K562 (cell line): ENCODE data around the gene CYRIA. TPM values are rescaled to one million over a fixed set of nuclear protein-coding genes. Genes with fewer than 3 reads are reported as not detected.

Source experiments
- ATF3 ChIP-seq, 2 experiments: fragments of 450-650 bp in 1 of 2; sonication (generic) in 1 of 2; formaldehyde crosslinking in 1 of 2; IDR thresholded peaks in 1 of 2; conservative IDR thresholded peaks in 1 of 2; 2 replicates each; pipeline versions ENCODE4 v1.6.1 to v1.8.1; 2016 to 2023; ENCODE audit warnings: mild to moderate bottlenecking in 2 of 2, moderate library complexity in 2 of 2, inconsistent platforms in 1 of 2, missing genetic modification reagents in 1 of 2
- BACH1 ChIP-seq: fragments of 200-800 bp; sonication (Bioruptor generic); IDR thresholded peaks from 2 replicates; pipeline ENCODE4 v1.6.1; 2016; ENCODE audit warnings: missing genetic modification characterization, missing compliant biosample characterization
- CCNT2 ChIP-seq: IDR thresholded peaks from 2 replicates; pipeline ENCODE4 v1.6.1; 2011; ENCODE audit warnings: borderline replicate concordance, low read depth, mild to moderate bottlenecking, moderate library complexity, mixed read lengths, low read length; ENCODE audit not compliant: insufficient read length; ENCODE audit errors: extremely low read depth
- CEBPB ChIP-seq: fragments of 450-650 bp; IDR thresholded peaks from 2 replicates; pipeline ENCODE4 v1.6.1; 2016; ENCODE audit warnings: missing genetic modification characterization, missing compliant biosample characterization
- CSDE1 ChIP-seq, 2 experiments: fragments of 450-650 bp; IDR thresholded peaks; 2 replicates each; pipeline ENCODE4 v1.6.1; 2016; ENCODE audit warnings: mild to moderate bottlenecking in 1 of 2
- DPF2 ChIP-seq: fragments of 450-650 bp; IDR thresholded peaks from 2 replicates; pipeline ENCODE4 v1.6.1; 2016
- ESRRB ChIP-seq: fragments of 250-450 bp; sonication (Bioruptor Pico); IDR thresholded peaks from 2 replicates; pipeline ENCODE4 v1.5.0; 2020; ENCODE audit warnings: mild to moderate bottlenecking, moderate library complexity, borderline replicate concordance
- GABPA ChIP-seq: fragments of 200-800 bp; sonication (Bioruptor generic); conservative IDR thresholded peaks from 2 replicates; pipeline ENCODE4 v1.6.1; 2016; ENCODE audit warnings: low read depth, missing genetic modification characterization, missing compliant biosample characterization
- HOMEZ ChIP-seq: fragments of 250-450 bp; sonication (Bioruptor Pico); IDR thresholded peaks from 2 replicates; pipeline ENCODE4 v1.4.0; 2020; ENCODE audit warnings: mild to moderate bottlenecking, moderate library complexity
- JUND ChIP-seq, 2 experiments: IDR thresholded peaks; 2 replicates in 1 of 2; 3 replicates in 1 of 2; pipeline ENCODE4 v1.6.1; 2011; ENCODE audit warnings: borderline replicate concordance in 2 of 2, low read depth in 2 of 2, low read length in 2 of 2, improper control_type of control experiment in 1 of 2, missing biosample characterization in 1 of 2, missing genetic modification characterization in 1 of 2, missing genetic modification reagents in 1 of 2
- MTA2 ChIP-seq: fragments of 450-650 bp; IDR thresholded peaks from 2 replicates; pipeline ENCODE4 v1.6.1; 2016; ENCODE audit warnings: low read depth
- PKNOX1 ChIP-seq: fragments of 450-650 bp; IDR thresholded peaks from 2 replicates; pipeline ENCODE4 v1.6.1; 2016
- RAD21 ChIP-seq, 2 experiments: fragments of 250-450 bp in 1 of 2; fragments of 450-650 bp in 1 of 2; sonication (Bioruptor Pico) in 1 of 2; formaldehyde crosslinking in 1 of 2; IDR thresholded peaks in 1 of 2; conservative IDR thresholded peaks in 1 of 2; 2 replicates each; pipeline versions ENCODE4 v1.4.0 to v1.8.0; 2020 to 2022; ENCODE audit warnings: mild to moderate bottlenecking in 2 of 2, moderate library complexity in 1 of 2
- SRSF7 ChIP-seq: fragments of 200-400 bp; formaldehyde crosslinking; optimal IDR thresholded peaks from 2 replicates; pipeline ENCODE3; 2017; ENCODE audit warnings: mild to moderate bottlenecking, low read depth, low read length
- TAF7 ChIP-seq: fragments of 450-650 bp; IDR thresholded peaks from 2 replicates; pipeline ENCODE4 v1.6.1; 2016; ENCODE audit warnings: missing genetic modification characterization, missing compliant biosample characterization
- ZFX ChIP-seq: sonication (generic); formaldehyde crosslinking; IDR thresholded peaks from 2 replicates; pipeline ENCODE4 v1.8.0; 2022; ENCODE audit warnings: mild to moderate bottlenecking, missing genetic modification reagents, moderate library complexity
- ZNF589 ChIP-seq: fragments of 200-800 bp; sonication (Bioruptor generic); IDR thresholded peaks from 2 replicates; pipeline ENCODE4 v1.6.1; 2016; ENCODE audit warnings: low read depth, missing genetic modification characterization, missing compliant biosample characterization
- ZNF740 ChIP-seq, 3 experiments: fragments of 200-800 bp in 1 of 3; sonication (Bioruptor generic) in 1 of 3; sonication (generic) in 1 of 3; formaldehyde crosslinking in 1 of 3; IDR thresholded peaks; 2 replicates each; pipeline versions ENCODE4 v1.6.1 to v1.8.0; 2016 to 2022; ENCODE audit warnings: mild to moderate bottlenecking in 2 of 3, missing compliant biosample characterization in 2 of 3, missing genetic modification characterization in 2 of 3, missing genetic modification reagents in 1 of 3
- polyA plus RNA-seq, 8 experiments: library from polyadenylated mRNA; depleted of rRNA in 4 of 8; stranded (reverse) in 5 of 8; unstranded in 3 of 8; fragments of >200 nt; fragmentation: Nextera tagmentation in 2 of 8; fragmentation: Illumina TruSeq in 1 of 8; extraction: Ambion mirVana in 2 of 8; extraction: Trizol in 1 of 8; gene quantifications; 2 replicates each; pipeline versions ENCODE4 v1.2.1 to v1.2.3, GENCODE V29; 2011 to 2014; ENCODE audit warnings: inconsistent platforms in 1 of 8, missing spikeins in 1 of 8
- total RNA-seq, 7 experiments: library from RNA; depleted of rRNA in 6 of 7; stranded (reverse); fragments of >200 nt in 6 of 7; fragmentation: Illumina TruSeq in 2 of 7; extraction: Trizol in 2 of 7; gene quantifications; 2 replicates each; pipeline versions ENCODE4 v1.2.1 to v1.2.3, GENCODE V29; 2011 to 2021; ENCODE audit warnings: low replicate concordance in 1 of 7

The CYRIA gene
- total and polyA plus RNA-seq, 9 of the 15 experiments (the other 6 are each of a cell fraction or from before 2014, with no cell fraction given): 0.84 to 5.6 (median 3.0) TPM

GRCh38 chr2:16635791-16636699 is 29.6 kb downstream of the CYRIA start (continued):
- TF ChIP-seq ZFX: peak; percentile 70; the same call in 1 of the 2 replicates
- no peak for TF ChIP-seq HOMEZ (CRISPR knock-in tag)
- no peak for TF ChIP-seq ESRRB
- TF ChIP-seq BACH1 (tag): peak; percentile 73
- no peak; a peak in 1 of 4 replicates for TF ChIP-seq RAD21 (CRISPR knock-in tag; conservative IDR thresholded peaks at IDR 0.05 in 1 of 2, IDR thresholded peaks at IDR 0.05 in 1 of 2)
- peak; percentile 58; the same call in 1 of the 2 replicates for TF ChIP-seq ATF3 (IDR thresholded peaks at IDR 0.05)
- TF ChIP-seq ATF3 (CRISPR knock-in tag; conservative IDR thresholded peaks at IDR 0.05): no peak
- TF ChIP-seq GABPA (tag): 0 out of 2 replicates have a peak, but pooled peaks have one; percentile 19
- TF ChIP-seq CEBPB: peak; percentile 82
- TF ChIP-seq JUND (IDR thresholded peaks at IDR 0.05; ENCODE audit: borderline replicate concordance, low read depth, low read length): peak; percentile 80
- peak; percentile 61; the same call in 1 of the 3 replicates for TF ChIP-seq JUND (tag; IDR thresholded peaks at IDR 0.05; ENCODE audit: borderline replicate concordance, low read depth, low read length)
- TF ChIP-seq CSDE1 (IDR thresholded peaks at IDR 0.05): no peak
- TF ChIP-seq TAF7 (tag): no peak
- TF ChIP-seq MTA2: 0 out of 2 replicates have a peak, but pooled peaks have one; percentile 3
- peak; percentile 85 for TF ChIP-seq DPF2
- TF ChIP-seq CCNT2: no peak
- TF ChIP-seq ZNF740 (CRISPR knock-in tag; IDR thresholded peaks at IDR 0.05): 0 out of 2 replicates have a peak, but pooled peaks have one; percentile 51
- TF ChIP-seq ZNF740 (tag; IDR thresholded peaks at IDR 0.05): no peak
- TF ChIP-seq ZNF589 (CRISPR knock-in tag): peak; percentile 10; the same call in 1 of the 2 replicates
- TF ChIP-seq PKNOX1: peak; percentile 67
- TF ChIP-seq SRSF7: no peak
